ENCODE data around the gene ARHGEF40.

The ARHGEF40 gene

GRCh38 chr14:21070083-21070609 is at the start of gene ARHGEF40:
Gene ARHGEF40 (plus strand): TSS chr14:21070304. CDS start chr14:21070397, 93 bp downstream.
- DNase-seq (ENCODE audit: low spot score) = no peak

GRCh38 chr14:21020977-21021545 is 49.0 kb upstream of the ARHGEF40 start:
- DNase-seq (ENCODE audit: low spot score) = no peak

GRCh38 chr14:21022686-21023085 is 47.4 kb upstream of the ARHGEF40 start:
- DNase-seq (ENCODE audit: low spot score) = no peak

GRCh38 chr14:21023174-21023573 is 46.9 kb upstream of the ARHGEF40 start:
- no peak for DNase-seq (ENCODE audit: low spot score)

GRCh38 chr14:21023817-21024584 is 46.1 kb upstream of the ARHGEF40 start:
- DNase-seq (ENCODE audit: low spot score) = no peak

- DNase-seq (ENCODE audit: low spot score) = peak; percentile 76
Measured at GRCh38 chr14:21024585-21025370, 45.3 kb upstream of the ARHGEF40 start, which contains the start of gene NDRG2. Gene NDRG2 (minus strand): TSS chr14:21025061. CDS start chr14:21023315, 1,746 bp downstream.

GRCh38 chr14:21025371-21026273 is 44.5 kb upstream of the ARHGEF40 start:
- no peak for DNase-seq (ENCODE audit: low spot score)

GRCh38 chr14:21026274-21026987 is 43.7 kb upstream of the ARHGEF40 start:
- DNase-seq (ENCODE audit: low spot score) = no peak

- DNase-seq (ENCODE audit: low spot score) = no peak
Measured at GRCh38 chr14:21026988-21027315, 43.2 kb upstream of the ARHGEF40 start.

GRCh38 chr14:21029917-21030316 is 40.2 kb upstream of the ARHGEF40 start, which contains the start of gene TPPP2:
Gene TPPP2 (plus strand): TSS chr14:21030217. CDS start chr14:21030582, 365 bp downstream.
- DNase-seq (ENCODE audit: low spot score) = no peak

- DNase-seq (ENCODE audit: low spot score) = no peak
Measured at GRCh38 chr14:21030531-21030930, 39.6 kb upstream of the ARHGEF40 start.

GRCh38 chr14:21032326-21033132 is 37.6 kb upstream of the ARHGEF40 start:
- no peak for DNase-seq (ENCODE audit: low spot score)

GRCh38 chr14:21033133-21033698 is 36.9 kb upstream of the ARHGEF40 start:
- DNase-seq (ENCODE audit: low spot score) = no peak

GRCh38 chr14:21034707-21035106 is 35.4 kb upstream of the ARHGEF40 start, which contains the start of gene RNASE13:
Gene RNASE13 (minus strand): TSS chr14:21034807. CDS start chr14:21034288, 519 bp downstream.
- no peak for DNase-seq (ENCODE audit: low spot score)

- DNase-seq (ENCODE audit: low spot score) = no peak
Measured at GRCh38 chr14:21036751-21037150, 33.4 kb upstream of the ARHGEF40 start.

GRCh38 chr14:21037156-21037555 is 32.9 kb upstream of the ARHGEF40 start:
- no peak for DNase-seq (ENCODE audit: low spot score)

GRCh38 chr14:21038441-21039422 is 31.4 kb upstream of the ARHGEF40 start:
- DNase-seq (ENCODE audit: low spot score) = no peak

All from CD4-positive, alpha-beta T cell treated with Interleukin-15 for 4 hours (primary cell).